ENCODE data around the gene PRKCA.

DNA sequence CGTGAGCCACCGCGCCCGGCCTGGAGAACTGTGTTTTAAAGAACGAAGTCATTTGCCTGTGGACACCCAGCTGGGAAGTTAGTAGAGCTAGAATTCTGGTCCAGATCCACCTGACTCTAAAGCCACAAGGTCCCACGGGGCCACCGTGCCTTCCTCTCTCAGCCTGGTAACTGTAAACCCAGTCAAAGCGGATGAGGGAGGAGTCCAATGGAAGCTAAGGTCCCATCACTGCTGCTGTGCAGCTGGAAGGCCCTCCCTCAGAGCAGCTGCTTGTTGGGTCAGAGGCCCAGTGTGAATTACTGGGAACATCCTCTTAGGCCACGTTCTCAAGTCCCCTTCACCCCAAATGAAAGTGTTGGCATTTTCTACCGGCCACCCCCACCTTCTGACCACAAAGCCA lies 483.7 kb downstream of the PRKCA start:
- TF ChIP-seq, protein P1, sequence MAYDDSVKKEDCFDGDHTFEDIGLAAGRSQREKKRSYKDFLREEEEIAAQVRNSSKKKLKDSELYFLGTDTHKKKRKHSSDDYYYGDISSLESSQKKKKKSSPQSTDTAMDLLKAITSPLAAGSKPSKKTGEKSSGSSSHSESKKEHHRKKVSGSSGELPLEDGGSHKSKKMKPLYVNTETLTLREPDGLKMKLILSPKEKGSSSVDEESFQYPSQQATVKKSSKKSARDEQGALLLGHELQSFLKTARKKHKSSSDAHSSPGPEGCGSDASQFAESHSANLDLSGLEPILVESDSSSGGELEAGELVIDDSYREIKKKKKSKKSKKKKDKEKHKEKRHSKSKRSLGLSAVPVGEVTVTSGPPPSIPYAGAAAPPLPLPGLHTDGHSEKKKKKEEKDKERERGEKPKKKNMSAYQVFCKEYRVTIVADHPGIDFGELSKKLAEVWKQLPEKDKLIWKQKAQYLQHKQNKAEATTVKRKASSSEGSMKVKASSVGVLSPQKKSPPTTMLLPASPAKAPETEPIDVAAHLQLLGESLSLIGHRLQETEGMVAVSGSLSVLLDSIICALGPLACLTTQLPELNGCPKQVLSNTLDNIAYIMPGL (CRISPR knock-in tag; IDR thresholded peaks at IDR 0.05): no peak
- TF ChIP-seq FOXJ3 (CRISPR knock-in tag; IDR thresholded peaks at IDR 0.05; ENCODE audit: borderline replicate concordance) (no peak), ATF1 (CRISPR knock-in tag; IDR thresholded peaks at IDR 0.05) (no peak), CBFB (CRISPR knock-in tag; IDR thresholded peaks at IDR 0.05; ENCODE audit: low read depth) (no peak), OVOL2 (CRISPR knock-in tag; IDR thresholded peaks at IDR 0.05; ENCODE audit: borderline replicate concordance) (no peak), ZNF219 (CRISPR knock-in tag; IDR thresholded peaks at IDR 0.05; ENCODE audit: borderline replicate concordance) (no peak)
- TF ChIP-seq, protein P2, sequence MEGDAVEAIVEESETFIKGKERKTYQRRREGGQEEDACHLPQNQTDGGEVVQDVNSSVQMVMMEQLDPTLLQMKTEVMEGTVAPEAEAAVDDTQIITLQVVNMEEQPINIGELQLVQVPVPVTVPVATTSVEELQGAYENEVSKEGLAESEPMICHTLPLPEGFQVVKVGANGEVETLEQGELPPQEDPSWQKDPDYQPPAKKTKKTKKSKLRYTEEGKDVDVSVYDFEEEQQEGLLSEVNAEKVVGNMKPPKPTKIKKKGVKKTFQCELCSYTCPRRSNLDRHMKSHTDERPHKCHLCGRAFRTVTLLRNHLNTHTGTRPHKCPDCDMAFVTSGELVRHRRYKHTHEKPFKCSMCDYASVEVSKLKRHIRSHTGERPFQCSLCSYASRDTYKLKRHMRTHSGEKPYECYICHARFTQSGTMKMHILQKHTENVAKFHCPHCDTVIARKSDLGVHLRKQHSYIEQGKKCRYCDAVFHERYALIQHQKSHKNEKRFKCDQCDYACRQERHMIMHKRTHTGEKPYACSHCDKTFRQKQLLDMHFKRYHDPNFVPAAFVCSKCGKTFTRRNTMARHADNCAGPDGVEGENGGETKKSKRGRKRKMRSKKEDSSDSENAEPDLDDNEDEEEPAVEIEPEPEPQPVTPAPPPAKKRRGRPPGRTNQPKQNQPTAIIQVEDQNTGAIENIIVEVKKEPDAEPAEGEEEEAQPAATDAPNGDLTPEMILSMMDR (IDR thresholded peaks at IDR 0.05): no peak
- TF ChIP-seq, protein P3, sequence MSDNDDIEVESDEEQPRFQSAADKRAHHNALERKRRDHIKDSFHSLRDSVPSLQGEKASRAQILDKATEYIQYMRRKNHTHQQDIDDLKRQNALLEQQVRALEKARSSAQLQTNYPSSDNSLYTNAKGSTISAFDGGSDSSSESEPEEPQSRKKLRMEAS (CRISPR knock-in tag; IDR thresholded peaks at IDR 0.05): no peak

Measured in WTC11 (cell line).